ENCODE results near the gene CEP135. TPM values are rescaled to one million over a fixed set of nuclear protein-coding genes. Genes with fewer than 3 reads are reported as not detected.

The CEP135 gene
- polyA plus RNA-seq, 1 donor (not counting 4 experiments of a cell fraction or from before 2014, with no cell fraction given) = 5.4 TPM

DNA sequence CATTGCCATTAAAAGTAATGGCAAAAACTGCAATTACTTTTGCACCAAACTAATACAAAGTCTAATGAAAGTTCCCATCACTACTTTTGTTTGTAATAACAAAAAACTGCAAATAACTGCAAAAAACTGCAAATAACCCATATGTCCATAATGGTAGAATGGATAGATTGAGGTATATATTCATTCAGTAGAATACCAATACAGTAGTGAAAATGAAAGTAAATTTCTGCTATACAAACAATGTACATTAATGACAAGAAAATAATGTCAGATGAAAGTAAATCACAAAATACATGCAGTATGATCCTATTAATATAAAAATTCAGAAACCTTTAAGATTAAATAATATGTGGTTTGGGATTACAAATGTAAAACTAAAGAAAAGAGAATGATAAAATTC, 41.3 kb upstream of the CEP135 start:
- Histone ChIP-seq H3K36me3 (ENCODE audit: control insufficient read depth in 2 of 2, extremely low read depth in 1 of 2, insufficient read depth in 2 of 2, low read length in 2 of 2) (peaks cover 0 to 1% of the 10 kb centered on the region in 2 experiments), H3K9ac (ENCODE audit: control insufficient read depth, extremely low read depth, insufficient read depth, low read length) (no peak overlapping the region), H2AFZ (ENCODE audit: control insufficient read depth, low read length) (no peak overlapping the region), H3K4me2 (ENCODE audit: control insufficient read depth, extremely low read depth, insufficient read depth, low read depth, low read length) (peak overlapping the region; percentile 35), H3K9me3 (ENCODE audit: control insufficient read depth, low read depth, low read length) (no peaks in the 10 kb centered on the region), H3K79me2 (ENCODE audit: control insufficient read depth, insufficient read depth, low read length) (no peaks in the 10 kb centered on the region), H3K27me3 (ENCODE audit: control insufficient read depth, extremely low read depth, insufficient read depth, low read length) (no peaks in the 10 kb centered on the region), H3K27ac (ENCODE audit: control insufficient read depth, insufficient read depth, low read length) (peak overlapping the region; percentile 38), H3K4me3 (ENCODE audit: control insufficient read depth in 2 of 3, extremely low read depth in 1 of 3, insufficient read depth in 2 of 3, low read depth in 1 of 3, low read length in 3 of 3) (no peak overlapping the region), H3K9me1 (ENCODE audit: control insufficient read depth, extremely low read depth, insufficient read depth, low read length) (peaks cover 5% of the 10 kb centered on the region), H3K4me1 (ENCODE audit: control insufficient read depth, extremely low read depth, insufficient read depth, low read length) (peaks cover 21% of the 10 kb centered on the region), H4K20me1 (ENCODE audit: control insufficient read depth, extremely low read depth, insufficient read depth, low read length) (no peaks in the 10 kb centered on the region)
- dilution Hi-C loops (cut with MboI; ENCODE audit: extremely low pct_ligation_motif_present, low sequenced_read_pairs) = no loop called here
- TF ChIP-seq EZH2 (IDR thresholded peaks at IDR 0.05; ENCODE audit: low read length) = no peak
- TF ChIP-seq, protein P1, sequence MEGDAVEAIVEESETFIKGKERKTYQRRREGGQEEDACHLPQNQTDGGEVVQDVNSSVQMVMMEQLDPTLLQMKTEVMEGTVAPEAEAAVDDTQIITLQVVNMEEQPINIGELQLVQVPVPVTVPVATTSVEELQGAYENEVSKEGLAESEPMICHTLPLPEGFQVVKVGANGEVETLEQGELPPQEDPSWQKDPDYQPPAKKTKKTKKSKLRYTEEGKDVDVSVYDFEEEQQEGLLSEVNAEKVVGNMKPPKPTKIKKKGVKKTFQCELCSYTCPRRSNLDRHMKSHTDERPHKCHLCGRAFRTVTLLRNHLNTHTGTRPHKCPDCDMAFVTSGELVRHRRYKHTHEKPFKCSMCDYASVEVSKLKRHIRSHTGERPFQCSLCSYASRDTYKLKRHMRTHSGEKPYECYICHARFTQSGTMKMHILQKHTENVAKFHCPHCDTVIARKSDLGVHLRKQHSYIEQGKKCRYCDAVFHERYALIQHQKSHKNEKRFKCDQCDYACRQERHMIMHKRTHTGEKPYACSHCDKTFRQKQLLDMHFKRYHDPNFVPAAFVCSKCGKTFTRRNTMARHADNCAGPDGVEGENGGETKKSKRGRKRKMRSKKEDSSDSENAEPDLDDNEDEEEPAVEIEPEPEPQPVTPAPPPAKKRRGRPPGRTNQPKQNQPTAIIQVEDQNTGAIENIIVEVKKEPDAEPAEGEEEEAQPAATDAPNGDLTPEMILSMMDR (optimal IDR thresholded peaks at IDR 0.05 in 1 of 3, IDR thresholded peaks at IDR 0.05 in 1 of 3, conservative IDR thresholded peaks at IDR 0.05 in 1 of 3; ENCODE audit: extremely low read depth in 1 of 3, insufficient read depth in 2 of 3, low read length in 3 of 3) = no peak
- DNase-seq (ENCODE audit: low read depth, low spot score) = no peak
- no peak for FAIRE-seq

DNA sequence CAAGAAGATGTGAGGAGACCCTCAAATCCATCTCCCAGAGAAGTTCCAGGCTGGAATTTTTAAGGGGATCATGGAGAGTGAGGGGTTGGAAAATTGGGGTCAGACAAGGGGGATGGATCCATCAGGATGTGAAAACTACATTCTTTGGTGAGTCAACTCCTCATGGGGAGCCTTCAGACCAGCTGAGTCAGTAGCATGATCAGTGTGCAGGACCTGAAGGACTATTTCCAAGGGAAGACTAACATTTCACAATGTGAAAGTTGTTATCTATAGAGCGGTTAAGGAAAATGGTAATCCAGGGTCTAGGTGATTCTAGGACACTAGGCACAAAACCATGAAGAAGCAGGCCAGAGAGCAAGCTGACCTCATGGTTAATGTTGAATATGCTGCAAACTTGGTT, 38.6 kb upstream of the CEP135 start:
- DNase-seq (ENCODE audit: low read depth, low spot score) (no peak), FAIRE-seq (no peak)
- dilution Hi-C loops (cut with MboI; ENCODE audit: extremely low pct_ligation_motif_present, low sequenced_read_pairs) = no loop called here
- Histone ChIP-seq H3K79me2 (ENCODE audit: control insufficient read depth, insufficient read depth, low read length) (no peaks in the 10 kb centered on the region), H3K36me3 (ENCODE audit: control insufficient read depth in 2 of 2, extremely low read depth in 1 of 2, insufficient read depth in 2 of 2, low read length in 2 of 2) (peaks cover 0 to under 1% of the 10 kb centered on the region in 2 experiments), H3K4me2 (ENCODE audit: control insufficient read depth, extremely low read depth, insufficient read depth, low read depth, low read length) (no peak overlapping the region), H3K9me3 (ENCODE audit: control insufficient read depth, low read depth, low read length) (no peaks in the 10 kb centered on the region), H3K9me1 (ENCODE audit: control insufficient read depth, extremely low read depth, insufficient read depth, low read length) (peaks cover 3% of the 10 kb centered on the region), H4K20me1 (ENCODE audit: control insufficient read depth, extremely low read depth, insufficient read depth, low read length) (no peaks in the 10 kb centered on the region), H3K4me1 (ENCODE audit: control insufficient read depth, extremely low read depth, insufficient read depth, low read length) (peaks cover 21% of the 10 kb centered on the region), H2AFZ (ENCODE audit: control insufficient read depth, low read length) (no peak overlapping the region), H3K27ac (ENCODE audit: control insufficient read depth, insufficient read depth, low read length) (no peak overlapping the region), H3K27me3 (ENCODE audit: control insufficient read depth, extremely low read depth, insufficient read depth, low read length) (no peaks in the 10 kb centered on the region), H3K4me3 (ENCODE audit: control insufficient read depth in 2 of 3, extremely low read depth in 1 of 3, insufficient read depth in 2 of 3, low read depth in 1 of 3, low read length in 3 of 3) (no peak overlapping the region), H3K9ac (ENCODE audit: control insufficient read depth, extremely low read depth, insufficient read depth, low read length) (no peak overlapping the region)
- TF ChIP-seq EZH2 (IDR thresholded peaks at IDR 0.05; ENCODE audit: low read length) = no peak

GRCh38 chr4:55912249-55912648, 36.5 kb upstream of the CEP135 start:
- dilution Hi-C loops (cut with MboI; ENCODE audit: extremely low pct_ligation_motif_present, low sequenced_read_pairs) = no loop called here
- H4K20me1 ChIP-seq (ENCODE audit: control insufficient read depth, extremely low read depth, insufficient read depth, low read length) = no peaks in the 10 kb centered on the region
- H3K9me1 ChIP-seq (ENCODE audit: control insufficient read depth, extremely low read depth, insufficient read depth, low read length) = peaks cover 3% of the 10 kb centered on the region
- H3K36me3 ChIP-seq (ENCODE audit: control insufficient read depth in 2 of 2, extremely low read depth in 1 of 2, insufficient read depth in 2 of 2, low read length in 2 of 2) = no peaks in the 10 kb centered on the region
- H2AFZ ChIP-seq (ENCODE audit: control insufficient read depth, low read length) = no peak overlapping the region
- no peak overlapping the region for H3K27ac ChIP-seq (ENCODE audit: control insufficient read depth, insufficient read depth, low read length)
- no peaks in the 10 kb centered on the region for H3K9me3 ChIP-seq (ENCODE audit: control insufficient read depth, low read depth, low read length)
- TF ChIP-seq EZH2 (IDR thresholded peaks at IDR 0.05; ENCODE audit: low read length) = no peak
- TF ChIP-seq, protein P1 (optimal IDR thresholded peaks at IDR 0.05 in 1 of 3, IDR thresholded peaks at IDR 0.05 in 1 of 3, conservative IDR thresholded peaks at IDR 0.05 in 1 of 3; ENCODE audit: extremely low read depth in 1 of 3, insufficient read depth in 2 of 3, low read length in 3 of 3) = no peak
- H3K9ac ChIP-seq (ENCODE audit: control insufficient read depth, extremely low read depth, insufficient read depth, low read length) = no peak overlapping the region
- no peaks in the 10 kb centered on the region for H3K79me2 ChIP-seq (ENCODE audit: control insufficient read depth, insufficient read depth, low read length)
- H3K27me3 ChIP-seq (ENCODE audit: control insufficient read depth, extremely low read depth, insufficient read depth, low read length) = no peaks in the 10 kb centered on the region
- FAIRE-seq = peak; percentile 13
- peaks cover 12% of the 10 kb centered on the region for H3K4me1 ChIP-seq (ENCODE audit: control insufficient read depth, extremely low read depth, insufficient read depth, low read length)
- H3K4me2 ChIP-seq (ENCODE audit: control insufficient read depth, extremely low read depth, insufficient read depth, low read depth, low read length) = peak overlapping the region; percentile 1
- DNase-seq (ENCODE audit: low read depth, low spot score) = no peak
- no peak overlapping the region for H3K4me3 ChIP-seq (ENCODE audit: control insufficient read depth in 2 of 3, extremely low read depth in 1 of 3, insufficient read depth in 2 of 3, low read depth in 1 of 3, low read length in 3 of 3)

All from keratinocyte (primary cell).